Kidney (tissue), 22 donors: ENCODE results near the gene PRKAR1B. TPM values are rescaled to one million over a fixed set of nuclear protein-coding genes. Genes with fewer than 3 reads are reported as not detected.
A peak's percentile ranks its signal among the peaks of the same experiment; 100 is the strongest.

Source experiments
- DNase-seq, 5 donors: peaks; one replicate each; pipeline ENCODE4 v3.0.0-alpha.2; 2013 to 2020
- FAIRE-seq: peaks from 2 replicates; lab custom pipeline; 2012; peaks lifted over from hg19 to GRCh38; lab: Jason Lieb, UNC
- H3K27ac ChIP-seq, 2 donors: one replicate each; pipeline ENCODE4 v1.7.0; 2013; ENCODE audit warnings: low read depth in 2 of 2, low read length in 2 of 2, inconsistent platforms in 1 of 2
- H3K27me3 ChIP-seq: one replicate; pipeline ENCODE4 v1.7.1; 2013; ENCODE audit warnings: low read length, inconsistent platforms; ENCODE audit not compliant: control insufficient read depth, insufficient read depth
- H3K36me3 ChIP-seq, 3 donors: one replicate each; pipeline versions ENCODE4 v1.7.0 to v1.7.1; 2013; ENCODE audit warnings: low read length in 3 of 3, control low read depth in 1 of 3, inconsistent platforms in 1 of 3; ENCODE audit not compliant: insufficient read depth in 3 of 3, control insufficient read depth in 2 of 3
- H3K4me1 ChIP-seq, 3 donors: one replicate each; pipeline versions ENCODE4 v1.7.0 to v1.7.1; 2013; ENCODE audit warnings: low read length in 3 of 3, inconsistent platforms in 1 of 3, low read depth in 1 of 3; ENCODE audit not compliant: control insufficient read depth in 2 of 3, insufficient read depth in 2 of 3
- H3K4me3 ChIP-seq, 3 donors: one replicate each; pipeline versions ENCODE4 v1.7.0 to v1.8.1; 2013; ENCODE audit warnings: low read length in 3 of 3, control low read depth in 1 of 3, inconsistent platforms in 1 of 3
- H3K9ac ChIP-seq, 3 donors: one replicate each; pipeline versions ENCODE4 v1.7.0 to v1.7.1; 2013; ENCODE audit warnings: low read length in 3 of 3, control low read depth in 1 of 3, inconsistent platforms in 1 of 3
- H3K9me3 ChIP-seq, 3 donors: one replicate each; pipeline versions ENCODE4 v1.7.0 to v1.7.1; 2013; ENCODE audit warnings: low read length in 3 of 3, control low read depth in 1 of 3, inconsistent platforms in 1 of 3; ENCODE audit not compliant: control insufficient read depth in 2 of 3, insufficient read depth in 1 of 3
- CTCF ChIP-seq: IDR thresholded peaks from 3 replicates; pipeline ENCODE4 v1.5.1; 2012; ENCODE audit warnings: mild to moderate bottlenecking, moderate library complexity, borderline replicate concordance; ENCODE audit not compliant: insufficient read depth; ENCODE audit errors: extremely low read depth
- intact Hi-C: fragments of 100-400 bp; cut with DNase I; formaldehyde crosslinking; loops from one replicate; pipeline ENCODE4 v1.11.1; 2022
- long read RNA-seq, 10 donors: library from polyadenylated mRNA in 1 of 10; unstranded in 1 of 10; transcript quantifications; one replicate each; pipeline ENCODE4 v2.0.0 and lab custom pipeline, GENCODE V29; 2021 to 2026
- polyA plus RNA-seq: library from polyadenylated mRNA; stranded (reverse); fragments of 350-450 nt; fragmentation: Illumina TruSeq; extraction: RNeasy Lipid Tissue Mini Kit (QIAGEN cat#74804); gene quantifications from one replicate; pipeline ENCODE4 v1.2.3, GENCODE V29; 2014; ENCODE audit warnings: low read depth, low replicate concordance; ENCODE audit not compliant: insufficient read depth
- total RNA-seq: library from RNA; stranded (reverse); fragmentation: NEBNext Ultra II Directional; extraction: Animal tissue kit (Norgen Biotek cat#: 25700); gene quantifications from one replicate; pipeline ENCODE4 v1.2.1, GENCODE V29; 2021
- donor health status: control.
- donor health status: control.
- donor health status: control.
- donor health status: control.
- donor health status: control.
- donor health status: DM: yes; HTN: yes; CAD: no.
- donor health status: Normal renal cell carcinoma (clear cell type).

Gene PRKAR1B
- 15.9 TPM for total RNA-seq
- 21.4 TPM for polyA plus RNA-seq
- long read RNA-seq, donor 1, transcript PRKAR1B-201 (11 exons, 2,007 nt) = major isoform, 5 of 70 reads
- long read RNA-seq, donor 1, partial matches to known transcripts = 56 of 70 reads
- long read RNA-seq, donor 1, other reads (novel, unspliced or antisense) = 5 of 70 reads
- long read RNA-seq, donor 2, partial matches to known transcripts = 19 of 34 reads
- long read RNA-seq, donor 2, other reads (novel, unspliced or antisense) = 9 of 34 reads
- long read RNA-seq, donor 3, transcript PRKAR1B-201 (11 exons, 2,007 nt) = major isoform, 6 of 26 reads
- long read RNA-seq, donor 3, partial matches to known transcripts = 0 of 26 reads
- long read RNA-seq, donor 3, other reads (novel, unspliced or antisense) = 20 of 26 reads
- long read RNA-seq, donor 4, partial matches to known transcripts = 0 of 7 reads
- long read RNA-seq, donor 4, other reads (novel, unspliced or antisense) = 0 of 7 reads
- long read RNA-seq, donor 5 = 0 reads
- long read RNA-seq, donor 6, partial matches to known transcripts = 0 of 43 reads
- long read RNA-seq, donor 6, other reads (novel, unspliced or antisense) = 41 of 43 reads
- long read RNA-seq, donor 7, partial matches to known transcripts = 7 of 17 reads
- long read RNA-seq, donor 7, other reads (novel, unspliced or antisense) = 5 of 17 reads
- long read RNA-seq, donor 8, partial matches to known transcripts = 0 of 5 reads
- long read RNA-seq, donor 8, other reads (novel, unspliced or antisense) = 0 of 5 reads
- long read RNA-seq, donor 9, partial matches to known transcripts = 0 of 16 reads
- long read RNA-seq, donor 9, other reads (novel, unspliced or antisense) = 11 of 16 reads
- long read RNA-seq, donor 10, partial matches to known transcripts = 16 of 26 reads
- long read RNA-seq, donor 10, other reads (novel, unspliced or antisense) = 7 of 26 reads

DNA sequence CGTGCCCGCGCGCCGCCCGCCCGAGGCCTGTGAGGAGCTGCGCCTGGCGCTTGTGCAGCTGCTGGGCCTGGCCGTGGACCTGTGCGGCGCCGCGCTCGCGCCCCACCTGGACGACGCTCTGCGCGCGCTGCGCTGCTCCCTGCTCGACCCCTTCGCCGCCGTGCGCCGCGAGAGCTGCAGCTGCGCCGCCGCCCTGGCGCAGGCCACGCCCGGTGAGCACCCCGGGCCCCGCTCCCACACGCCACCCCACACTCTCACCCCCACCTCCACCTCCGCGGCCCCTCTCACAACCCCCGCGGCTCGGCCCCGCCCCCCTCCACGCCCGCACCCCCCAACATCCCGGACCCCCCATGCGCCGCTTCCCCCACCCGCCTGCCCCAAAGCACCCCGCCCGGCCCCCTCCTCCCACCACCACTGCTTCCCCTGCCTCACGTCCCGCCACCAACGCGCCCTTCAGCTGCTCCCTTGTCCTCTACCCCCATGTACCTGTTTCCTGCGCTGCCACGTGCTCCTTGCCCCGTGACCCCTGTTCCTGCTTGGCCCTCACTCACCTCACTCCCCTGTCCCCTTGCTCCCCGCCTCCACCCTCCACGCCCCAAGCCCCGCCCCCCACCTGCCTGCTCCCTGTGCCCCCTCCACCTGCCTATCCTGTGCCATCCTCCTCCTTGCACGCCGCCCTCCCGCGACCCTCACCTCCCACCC lies at the start of gene PRKAR1B:
Gene PRKAR1B (minus strand): TSS at position 178 of the 702 bp plus-strand sequence. CDS start 15,776 bp downstream, outside the sequence.
- intact Hi-C loops = no loop called here
- H3K36me3 ChIP-seq = peaks cover 2 to 8% (median 7%) of the 10 kb centered on the region in 3 donors
- H3K9ac ChIP-seq = peak within 1 kb of the TSS; percentile 22 to 65 (median 52)
- FAIRE-seq (no peak), DNase-seq (peak in 1 of 5 donors; percentile 73)
- TF ChIP-seq CTCF = no peak
- peak within 1 kb of the TSS; percentile 51 to 69 (median 53) for H3K4me3 ChIP-seq
- H3K27me3 ChIP-seq = no peaks in the 10 kb centered on the region
- no peaks in the 10 kb centered on the region for H3K9me3 ChIP-seq
- peaks cover 0 to 21% (median 14%) of the 10 kb centered on the region in 3 donors for H3K4me1 ChIP-seq
- H3K27ac ChIP-seq = no peak within 1 kb of the TSS

DNA sequence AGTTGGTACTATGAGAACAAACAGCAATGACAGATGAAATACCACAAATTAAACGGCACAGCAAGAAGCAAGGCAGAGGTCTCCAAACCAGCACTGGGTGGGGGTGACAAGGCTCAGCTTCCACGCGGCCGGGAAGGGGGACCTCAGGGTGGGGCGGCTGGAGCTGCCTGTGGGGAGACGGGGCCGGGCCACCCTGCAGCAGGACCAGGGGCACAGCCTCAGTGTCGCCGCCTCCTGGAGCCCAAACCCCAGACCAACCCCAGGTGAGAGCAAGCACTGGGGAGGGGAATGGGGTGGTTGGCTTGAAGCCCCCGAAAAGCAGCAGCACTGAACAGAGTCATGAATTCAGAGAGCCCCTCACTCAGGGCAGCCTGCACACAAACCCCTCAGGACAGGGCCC lies 49.3 kb upstream of the PRKAR1B start:
- no peaks in the 10 kb centered on the region for H3K27me3 ChIP-seq
- TF ChIP-seq CTCF = no peak
- intact Hi-C loops = no loop called here
- no peak overlapping the region for H3K9ac ChIP-seq
- FAIRE-seq = no peak
- no peak overlapping the region for H3K27ac ChIP-seq
- H3K9me3 ChIP-seq = no peaks in the 10 kb centered on the region
- no peak overlapping the region for H3K4me3 ChIP-seq
- peaks cover 2 to 12% (median 11%) of the 10 kb centered on the region in 3 donors for H3K36me3 ChIP-seq
- DNase-seq = peak in 1 of 5 donors; percentile 49
- H3K4me1 ChIP-seq = peaks cover 4 to 13% (median 10%) of the 10 kb centered on the region in 3 donors

GRCh38 chr7:774161-775109 lies 47.4 kb upstream of the PRKAR1B start:
- no peaks in the 10 kb centered on the region for H3K27me3 ChIP-seq
- peak overlapping the region in 1 of 3 donors; percentile 34 for H3K9ac ChIP-seq
- FAIRE-seq = no peak
- TF ChIP-seq CTCF = peak; percentile 83
- no peaks in the 10 kb centered on the region for H3K9me3 ChIP-seq
- intact Hi-C loops = no loop called here
- H3K36me3 ChIP-seq = peaks cover 2 to 10% (median 8%) of the 10 kb centered on the region in 3 donors
- peak; percentile 63 to 82 (median 73) for DNase-seq
- H3K4me1 ChIP-seq = peaks cover 7 to 25% (median 24%) of the 10 kb centered on the region in 3 donors
- no peak overlapping the region for H3K27ac ChIP-seq
- H3K4me3 ChIP-seq = no peak overlapping the region
